GM21529 (cell line): Measurements from ENCODE around the gene TBC1D8.

Experiments
- ATAC-seq: cut with Tn5 transposase; IDR thresholded peaks from one replicate; pipeline ENCODE4 v1.9.1; 2021; ENCODE audit not compliant: unreplicated experiment

TBC1D8 gene

DNA sequence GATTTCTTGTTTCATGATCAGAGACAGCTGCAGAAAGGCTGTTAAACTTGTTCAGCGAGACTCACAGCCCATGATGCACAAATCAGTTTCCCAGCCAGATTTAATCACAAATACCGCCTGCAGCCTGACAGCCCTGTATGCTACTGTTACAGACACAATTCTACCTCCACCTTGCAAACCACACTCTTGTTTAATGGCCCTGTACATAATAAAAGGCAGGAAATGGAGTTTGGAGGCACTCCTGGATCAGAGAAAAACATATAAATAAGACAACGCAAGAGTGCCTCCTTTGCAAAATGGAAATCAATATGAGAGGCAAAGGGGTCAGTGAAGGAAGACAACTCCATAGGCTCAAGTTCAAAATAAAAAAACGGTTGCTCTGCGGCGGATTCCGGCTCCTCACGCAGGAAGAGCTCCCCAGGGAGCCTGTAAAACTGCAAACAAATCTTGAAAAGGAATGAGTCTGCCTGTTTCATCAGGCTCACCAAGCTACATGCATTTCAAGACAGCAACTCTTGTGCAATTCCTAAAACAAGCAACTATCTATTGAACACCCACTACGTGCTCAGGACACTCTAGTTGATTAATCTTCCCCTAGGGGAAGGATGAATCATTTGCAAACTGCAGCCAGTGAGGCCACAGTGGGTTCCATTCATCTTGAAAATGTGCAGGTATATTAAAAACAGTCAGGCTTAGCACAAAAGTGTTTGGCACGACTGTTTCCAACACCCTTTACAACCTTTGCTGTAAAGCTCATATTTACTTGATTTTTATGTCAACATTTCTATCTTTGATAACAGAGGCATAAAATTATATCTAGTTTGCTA is 37.5 kb downstream of the TBC1D8 start:
- no peak for ATAC-seq

DNA sequence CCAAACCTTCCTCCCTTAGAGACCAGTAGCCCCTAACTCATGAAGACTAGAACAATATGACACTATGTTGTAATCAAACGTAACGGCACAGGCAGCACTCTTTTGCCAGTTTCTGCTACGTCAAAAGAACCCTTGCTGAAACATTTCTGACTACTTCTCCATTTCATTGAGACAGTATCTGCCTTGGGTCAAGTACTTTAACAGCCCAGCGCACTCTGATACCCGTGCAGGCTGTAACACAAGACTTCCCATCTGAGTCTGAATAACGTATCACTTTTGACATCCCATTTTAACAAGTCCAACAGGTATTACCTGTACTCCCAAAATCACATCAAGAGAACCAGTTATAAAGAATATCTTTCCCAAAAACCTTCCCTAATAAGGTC is 38.4 kb downstream of the TBC1D8 start:
- ATAC-seq, result no peak

DNA sequence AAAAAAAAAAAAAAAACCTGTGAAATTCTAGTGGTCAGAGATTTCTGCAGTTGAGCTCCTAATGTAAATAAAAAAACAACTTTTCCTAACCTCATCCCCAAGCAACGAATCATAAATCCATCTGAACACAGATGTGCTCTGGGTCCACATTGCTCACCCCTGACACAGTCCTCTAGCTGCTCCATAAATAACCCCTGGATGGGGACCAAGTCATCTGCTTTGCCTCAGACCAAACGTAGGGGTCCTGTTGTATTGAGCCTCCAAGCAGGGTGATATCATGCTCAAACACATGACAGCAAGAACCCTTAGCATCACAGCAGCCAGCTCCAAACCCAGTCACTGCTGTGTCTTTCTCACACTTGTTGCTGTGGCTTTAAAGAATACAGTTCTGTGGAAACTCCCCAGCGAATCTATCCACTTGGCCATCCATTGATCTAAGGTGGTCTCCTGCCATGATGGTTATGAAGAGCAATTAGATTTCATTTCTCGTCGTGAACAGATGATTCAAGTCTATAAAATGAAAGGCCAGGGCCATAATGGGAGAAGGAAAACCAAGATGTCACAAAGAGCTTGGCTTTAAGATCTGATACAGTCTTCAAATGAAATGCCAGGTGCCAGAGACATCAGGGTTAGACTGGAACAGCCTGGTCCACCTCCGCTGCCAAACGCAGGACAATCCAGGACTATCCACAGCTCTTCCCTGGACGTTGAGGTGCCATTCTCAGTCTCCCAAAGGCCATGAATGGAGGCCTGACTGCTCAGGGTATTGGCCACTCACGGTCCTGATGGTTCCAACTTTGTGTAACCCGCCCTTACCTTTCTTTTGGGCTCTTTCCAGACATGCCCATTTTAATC is 39.0 kb downstream of the TBC1D8 start:
- no peak for ATAC-seq

DNA sequence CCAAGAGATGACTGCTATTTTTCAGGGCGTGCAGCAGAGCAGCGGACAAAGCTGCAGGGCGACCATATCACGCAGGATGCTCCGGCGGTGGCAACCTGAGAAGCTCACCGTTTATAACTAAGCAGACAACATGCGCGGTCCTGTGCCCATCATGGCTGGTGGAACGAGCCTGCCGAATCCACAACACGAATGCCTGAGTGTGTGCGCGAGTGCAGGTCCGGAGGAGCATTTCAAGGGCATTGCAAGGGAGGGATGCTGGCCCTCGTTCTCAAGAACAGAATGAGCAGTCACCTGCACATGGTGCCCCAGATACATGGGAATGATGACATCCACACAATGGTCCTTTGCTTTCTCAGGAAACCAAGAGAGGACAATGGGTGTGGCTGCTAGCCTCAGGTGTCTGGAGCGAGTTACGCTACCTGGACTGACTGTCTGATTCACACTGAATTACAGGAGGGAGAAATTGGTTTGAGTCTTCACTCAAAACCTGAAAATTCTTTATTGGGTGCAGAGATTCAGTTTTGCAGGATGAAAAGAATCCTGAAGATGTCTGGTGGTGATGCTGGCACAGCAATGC is 39.8 kb downstream of the TBC1D8 start:
- no peak for ATAC-seq

DNA sequence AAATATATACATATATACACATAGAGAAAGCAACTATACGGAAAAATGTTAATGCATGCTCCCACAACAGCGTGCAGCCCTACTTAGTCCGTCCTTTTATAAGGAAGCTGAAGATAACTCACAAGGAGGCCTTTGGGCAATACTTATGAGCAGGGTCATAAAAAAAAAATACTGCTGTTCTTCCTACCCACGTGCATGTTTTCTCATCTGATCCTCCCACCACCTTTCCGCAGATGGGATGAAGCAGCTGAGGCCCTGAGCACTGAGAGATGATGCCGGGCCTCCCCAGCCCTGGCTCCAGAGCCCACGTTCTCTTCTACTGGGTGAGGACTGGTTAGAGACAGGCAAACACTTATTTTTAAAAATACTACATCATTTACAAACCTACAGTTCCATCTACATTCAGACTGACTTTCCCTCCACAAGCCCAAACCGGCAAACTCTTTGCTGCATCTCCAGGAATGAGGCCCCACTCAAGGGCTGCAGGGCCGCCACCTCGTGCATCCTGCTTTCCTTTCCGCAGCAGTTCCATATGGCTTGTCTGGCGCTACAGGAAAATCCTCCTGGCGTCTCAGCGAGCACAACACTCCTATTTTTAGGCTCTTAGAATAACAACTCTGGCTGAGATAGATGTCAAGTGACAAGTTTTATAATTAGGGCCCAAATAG is 41.6 kb downstream of the TBC1D8 start:
- ATAC-seq, result no peak

DNA sequence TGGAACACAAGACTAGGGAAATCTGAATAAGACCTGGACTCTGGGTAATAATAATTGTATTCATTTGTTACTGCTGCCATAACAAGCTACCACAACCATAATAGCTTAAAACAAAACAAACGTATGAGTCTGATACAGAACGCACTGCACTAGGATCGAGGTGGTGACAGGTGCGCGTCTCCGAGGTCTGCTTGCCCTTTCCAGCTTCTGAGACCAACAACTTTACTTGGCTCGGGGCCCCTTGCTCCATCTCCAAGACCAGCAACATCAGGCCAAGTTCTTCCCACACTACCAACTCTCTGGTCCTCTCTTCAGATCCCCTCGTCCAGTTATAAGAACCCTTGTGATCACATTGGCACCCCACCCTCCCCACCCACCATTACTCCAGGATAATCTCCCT is 42.8 kb downstream of the TBC1D8 start:
- ATAC-seq, result no peak

DNA sequence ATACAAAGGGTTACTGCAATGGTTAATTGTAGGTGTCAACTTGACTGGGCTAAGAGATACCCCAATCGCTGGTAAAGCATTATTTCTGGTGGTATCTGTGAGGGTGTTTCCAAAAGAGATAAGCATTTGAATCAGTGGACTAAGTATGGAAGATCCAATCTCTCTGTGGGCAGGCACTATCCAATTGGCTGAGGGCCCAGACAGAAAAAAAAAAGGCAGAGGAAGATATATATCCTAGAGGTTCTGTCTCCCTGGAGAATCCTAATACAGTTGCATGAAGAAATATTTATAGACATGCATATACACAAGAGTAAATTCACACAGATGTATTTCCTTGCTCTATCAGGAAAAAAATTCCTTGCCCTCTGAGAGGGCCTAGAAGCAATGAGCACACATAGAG is 43.9 kb downstream of the TBC1D8 start:
- no peak for ATAC-seq

DNA sequence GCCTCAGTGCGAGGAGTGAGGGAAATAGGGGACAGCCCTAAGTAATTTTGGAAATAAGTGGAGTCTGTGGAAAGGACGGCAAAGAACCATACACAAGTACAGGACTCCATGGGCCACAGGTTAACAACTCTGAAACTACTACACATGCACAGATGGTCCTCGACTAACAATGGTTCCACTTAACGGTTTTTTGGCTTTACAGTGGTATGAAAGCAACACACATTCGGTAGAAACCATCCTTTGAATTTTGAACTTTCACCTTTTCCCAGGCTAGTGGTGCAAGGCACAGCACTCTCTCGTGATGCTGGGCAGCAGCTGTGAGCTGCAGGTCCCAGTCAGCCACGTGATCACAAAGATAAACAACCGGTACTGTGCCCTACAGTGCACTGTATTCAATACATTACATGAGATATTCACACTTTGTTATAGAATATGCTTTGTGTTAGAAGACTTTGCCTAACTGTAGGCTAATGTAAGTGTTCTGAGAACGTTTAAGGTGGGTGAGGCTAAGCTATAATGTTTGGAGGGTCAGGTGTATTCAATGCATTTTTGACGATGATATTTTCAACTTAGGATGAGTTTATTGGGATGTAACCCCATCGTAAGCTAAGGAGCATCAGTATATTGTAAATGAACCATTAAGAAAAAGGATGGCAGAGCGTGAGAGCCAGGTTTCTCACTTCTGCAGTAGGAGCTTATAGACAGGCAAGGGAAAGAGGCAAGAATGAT is 44.6 kb downstream of the TBC1D8 start:
- ATAC-seq, result no peak

DNA sequence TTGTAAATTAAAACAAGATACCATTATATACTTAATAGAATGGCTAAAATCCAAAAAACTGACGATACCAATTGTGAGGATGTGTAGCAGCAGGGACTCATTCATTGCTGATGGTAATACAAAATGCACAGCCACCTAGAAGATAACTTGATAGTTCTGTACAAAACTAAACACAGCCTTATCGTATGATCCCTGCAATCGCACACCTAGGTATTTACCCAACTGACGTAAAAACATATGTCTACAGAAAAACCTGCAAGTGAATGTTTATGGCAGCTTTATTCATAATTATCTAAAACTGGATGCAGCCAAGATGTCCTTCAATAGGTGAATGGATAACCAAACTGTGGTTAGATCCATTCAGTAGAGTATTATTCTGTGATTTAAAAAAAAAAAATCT is 45.5 kb downstream of the TBC1D8 start:
- ATAC-seq, result no peak

DNA sequence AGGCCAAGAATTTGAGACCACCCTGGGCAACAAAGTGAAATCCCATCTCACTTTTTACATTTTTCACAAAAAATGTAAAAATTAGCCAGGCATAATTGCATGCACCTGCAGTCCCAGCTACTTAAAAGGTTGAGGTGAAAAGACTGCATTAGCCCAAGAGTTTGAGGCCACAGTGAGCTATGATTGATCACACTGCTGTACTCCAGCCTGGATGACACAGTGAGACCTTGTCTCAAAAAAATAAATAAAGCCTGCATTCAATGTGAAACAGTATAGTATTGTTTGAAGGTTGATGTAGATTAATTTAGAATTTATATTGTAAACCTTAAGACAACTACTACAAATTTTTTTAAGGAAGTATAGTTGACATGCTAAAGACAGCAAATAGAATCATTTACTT is 53.5 kb downstream of the TBC1D8 start:
- ATAC-seq, result no peak

DNA sequence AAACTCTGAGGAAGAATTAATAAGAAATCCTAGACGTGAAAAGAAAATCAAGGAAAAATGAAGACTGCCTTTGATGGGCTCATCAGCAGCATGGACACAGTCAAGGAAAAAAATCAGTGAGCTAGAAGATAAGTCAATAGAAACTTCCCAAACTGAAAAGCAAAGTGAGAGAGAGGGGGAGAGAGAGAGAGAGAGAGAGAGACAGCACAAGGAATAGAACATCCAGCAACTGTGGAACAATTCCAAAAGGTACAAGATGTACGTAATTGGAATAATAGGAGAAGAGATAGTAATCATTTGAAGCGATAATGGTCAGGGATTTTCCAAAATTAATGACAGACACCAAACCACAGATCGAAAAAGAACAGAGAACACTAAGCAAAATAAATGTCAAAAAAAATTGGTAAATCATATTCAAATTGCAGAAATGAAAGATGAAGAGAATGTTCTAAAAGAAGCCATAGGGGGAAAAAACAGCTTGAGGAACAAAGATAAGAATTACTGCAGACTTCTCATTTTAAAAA is 54.5 kb downstream of the TBC1D8 start:
- ATAC-seq, result no peak

DNA sequence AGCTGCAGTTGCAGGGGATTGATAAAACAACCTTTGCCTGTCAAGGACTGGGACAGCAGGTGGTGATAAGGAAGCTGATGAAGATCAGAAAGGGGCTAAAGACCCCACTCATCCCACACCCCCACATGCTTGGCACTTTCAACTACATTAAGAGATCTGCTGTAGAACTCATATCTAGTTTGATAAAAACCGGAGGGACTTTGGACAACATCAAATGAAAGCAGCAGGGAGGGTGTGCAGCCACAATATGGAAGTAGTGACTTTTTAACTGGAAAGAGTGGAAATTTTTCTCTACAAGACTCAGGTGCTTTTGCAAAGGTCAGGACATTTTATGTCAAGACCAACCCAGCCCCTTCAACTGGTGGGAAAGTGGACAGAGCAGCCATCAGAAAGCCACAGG is 56.8 kb downstream of the TBC1D8 start:
- ATAC-seq, result no peak

DNA sequence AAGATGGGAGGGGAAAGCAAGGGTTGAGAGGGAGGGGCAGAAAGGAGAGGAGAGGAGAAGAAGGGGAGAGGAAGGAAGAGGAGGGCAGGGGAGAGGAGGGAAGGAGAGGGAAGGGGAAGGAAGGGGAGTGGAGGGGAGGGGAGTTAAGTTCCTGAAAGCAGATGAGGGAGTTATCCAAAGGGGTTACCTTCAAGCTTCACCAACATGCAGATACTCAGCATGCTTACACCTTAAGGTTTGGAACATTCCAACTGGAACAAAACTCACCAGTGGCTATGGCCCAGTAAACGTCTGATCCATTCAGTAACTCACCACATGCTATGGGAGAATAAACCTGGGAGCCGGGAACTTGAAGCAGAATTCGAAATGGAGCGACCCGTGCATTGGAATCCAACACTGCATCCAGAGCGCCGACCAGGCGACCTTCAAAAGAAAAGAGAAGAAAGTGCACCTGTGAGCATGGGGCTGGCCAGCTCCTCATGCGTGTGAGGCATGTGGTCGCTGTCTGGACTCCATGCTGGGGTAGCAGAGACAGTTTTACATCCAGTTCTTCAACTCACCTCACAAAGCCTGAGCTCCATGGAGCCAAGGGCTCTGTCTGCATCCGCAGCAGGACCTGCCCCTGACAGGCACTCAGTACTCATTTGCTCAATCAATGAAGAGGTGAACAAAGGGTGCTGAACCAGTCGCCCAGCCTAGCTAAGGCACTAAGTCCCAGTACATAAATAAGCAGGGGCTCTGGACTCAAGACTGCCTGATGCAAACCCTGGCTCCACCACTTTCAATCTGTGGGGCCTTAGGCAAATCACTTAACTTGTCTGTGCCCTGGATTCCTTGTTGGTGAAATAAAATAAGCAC is 61.0 kb downstream of the TBC1D8 start:
- no peak for ATAC-seq

DNA sequence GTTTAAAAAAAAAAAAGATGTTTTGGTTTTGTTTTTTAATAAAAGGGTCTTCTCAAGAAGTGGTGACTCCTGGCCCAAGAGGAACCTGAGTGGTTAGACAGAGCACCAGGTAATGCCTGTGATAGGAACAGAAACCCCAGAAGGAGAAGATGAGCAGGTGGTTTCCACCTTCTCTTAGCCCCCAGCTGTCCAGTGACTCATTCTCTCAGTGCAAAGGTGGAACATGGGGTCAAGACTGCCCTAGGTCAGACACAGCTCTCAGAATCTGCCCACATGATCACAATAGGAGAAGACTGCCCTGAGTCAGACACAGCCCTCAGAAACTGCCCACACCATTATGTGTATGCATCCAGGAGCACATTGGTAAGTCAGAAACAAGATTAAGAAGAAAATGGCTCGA is 61.8 kb downstream of the TBC1D8 start:
- ATAC-seq, result peak; percentile 98

DNA sequence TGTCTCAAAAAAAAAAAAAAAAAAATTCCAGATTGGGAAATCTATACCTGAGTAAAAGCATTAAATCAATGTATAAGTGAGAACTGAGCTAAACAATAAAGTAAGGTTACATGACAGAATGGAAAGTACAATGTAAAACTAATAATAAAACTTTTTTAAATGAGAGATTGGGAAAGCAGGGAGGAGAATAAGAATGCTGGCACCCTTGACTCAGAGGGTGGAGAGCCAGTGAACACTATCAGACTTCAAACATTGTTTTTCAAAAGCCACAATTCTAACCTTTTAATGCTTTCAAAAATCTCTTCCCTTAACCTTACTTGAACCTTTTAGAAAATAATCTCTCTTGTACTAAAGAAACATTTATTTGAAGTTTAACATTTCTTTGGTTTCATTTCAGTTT is 63.5 kb downstream of the TBC1D8 start:
- ATAC-seq, result no peak

DNA sequence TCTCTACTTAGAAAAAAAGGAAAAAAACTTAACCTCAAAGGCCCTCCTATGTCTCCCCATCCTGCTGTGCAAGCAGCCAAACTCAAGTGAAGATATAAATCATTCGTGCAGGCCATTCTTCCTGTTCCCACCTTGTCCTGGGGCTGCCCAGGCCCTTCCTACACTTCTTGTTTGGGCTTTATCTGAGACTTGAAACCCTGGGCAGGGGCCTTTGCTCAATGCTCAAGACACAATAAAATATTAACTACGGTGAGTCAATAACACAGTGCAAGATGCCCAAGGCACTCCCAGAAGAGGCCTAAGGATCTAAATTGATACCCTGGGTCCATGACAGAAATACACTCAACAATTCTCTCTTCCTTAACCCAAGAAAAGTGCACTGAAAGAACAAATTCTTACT is 67.6 kb downstream of the TBC1D8 start:
- no peak for ATAC-seq

DNA sequence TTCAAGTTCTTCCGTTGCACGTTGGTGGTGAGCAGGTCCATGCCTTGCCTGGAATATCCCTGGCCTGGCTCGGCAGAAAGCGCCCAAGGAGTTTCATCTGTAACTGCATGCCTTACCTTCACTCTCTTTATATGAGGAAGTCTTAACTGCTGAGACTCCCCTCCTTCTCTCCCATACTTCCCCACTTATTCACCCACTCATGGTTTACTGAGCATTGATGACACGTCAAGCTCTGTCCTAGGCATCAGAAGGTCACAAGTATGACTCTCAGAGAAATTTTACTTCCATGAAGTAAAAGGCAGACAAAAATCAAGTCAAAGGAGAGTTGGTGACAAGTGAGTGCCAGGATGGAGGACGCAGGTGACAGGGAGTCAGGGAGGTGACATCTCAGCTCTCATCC is 68.2 kb downstream of the TBC1D8 start:
- ATAC-seq, result no peak

DNA sequence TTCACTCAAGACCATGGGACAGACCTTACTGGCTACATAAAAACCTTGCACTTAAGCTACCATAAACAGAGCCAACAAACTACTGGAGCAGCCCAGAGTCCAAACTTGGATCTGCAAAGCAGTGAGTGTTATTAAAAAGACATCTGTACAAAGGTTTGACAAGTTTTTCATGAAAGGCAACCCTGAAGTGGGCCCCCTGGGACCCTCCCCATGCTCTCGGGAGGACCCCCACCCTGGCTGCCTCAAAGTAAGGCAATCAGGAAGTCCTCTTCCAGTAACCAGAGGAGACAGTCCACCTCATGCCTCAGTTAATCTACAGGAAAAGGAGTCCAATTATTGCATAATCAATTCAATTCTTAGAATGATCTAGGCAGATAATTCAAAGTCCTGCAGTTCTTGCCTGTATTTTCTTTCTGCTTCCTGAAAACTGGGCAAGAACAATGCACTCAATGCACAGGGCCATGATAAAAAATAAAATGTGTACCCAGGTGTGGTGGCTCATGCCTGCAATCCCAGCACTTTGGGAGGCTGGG is 69.7 kb downstream of the TBC1D8 start:
- no peak for ATAC-seq
